Panc1 (cell line): ENCODE measurements around the gene MRPL40. TPM values are rescaled to one million over a fixed set of nuclear protein-coding genes. Genes with fewer than 3 reads are reported as not detected.

Experiments used
- ATAC-seq: fragments of 200-7000 bp; cut with Tn5 transposase; 2 replicates; pipeline ENCODE4 v1.9.1; 2020; ENCODE audit warnings: mild to moderate bottlenecking, moderate library complexity
- BruUV-seq: library from RNA; stranded (reverse); fragments of 400-500 nt; replicated peaks from 2 replicates; lab custom pipeline; 2021; lab: Mats Ljungman, UMichigan
- CTCF ChIA-PET: fragments of 300-600 bp; sonication (Branson Sonifier 250); formaldehyde crosslinking; loops from one replicate; lab custom pipeline; 2022; ENCODE audit warnings: antibody characterized with exemption; lab: Charles Lee
- POLR2A ChIA-PET: fragments of 300-600 bp; sonication (Branson Sonifier 250); formaldehyde crosslinking; loops from one replicate; lab custom pipeline; 2022; ENCODE audit warnings: antibody characterized with exemption; lab: Charles Lee
- DNase-seq: peaks from one replicate; pipeline ENCODE4 v3.0.0-alpha.2; 2010; ENCODE audit warnings: low read depth, low spot score
- H3K27ac ChIP-seq: 2 replicates; pipeline ENCODE4 v1.5.1; 2011; ENCODE audit warnings: mild to moderate bottlenecking, low read length, inconsistent platforms
- H3K27me3 ChIP-seq: fragments of 200-500 bp; sonication (Bioruptor generic); 2 replicates; pipeline ENCODE4 v1.6.0; 2014; ENCODE audit warnings: low read length, inconsistent platforms; ENCODE audit not compliant: control insufficient read depth, insufficient read depth
- H3K36me3 ChIP-seq: fragments of 200-500 bp; sonication (Bioruptor generic); 2 replicates; pipeline ENCODE4 v1.5.1; 2014; ENCODE audit warnings: inconsistent platforms, mild to moderate bottlenecking, low read length, moderate library complexity; ENCODE audit not compliant: control insufficient read depth, insufficient read depth
- H3K4me1 ChIP-seq: 2 replicates; pipeline ENCODE4 v1.5.1; 2011; ENCODE audit warnings: inconsistent platforms, mild to moderate bottlenecking, low read length, moderate library complexity; ENCODE audit not compliant: control insufficient read depth, insufficient read depth
- H3K4me3 ChIP-seq, 2 experiments: 2 replicates each; pipeline ENCODE4 v1.5.1; 2011 to 2012; ENCODE audit warnings: low read depth in 2 of 2, low read length in 2 of 2, mild to moderate bottlenecking in 2 of 2, inconsistent platforms in 1 of 2, moderate library complexity in 1 of 2
- H3K9me3 ChIP-seq: fragments of 200-500 bp; sonication (Bioruptor generic); 2 replicates; pipeline ENCODE4 v1.5.1; 2014; ENCODE audit warnings: low read depth, mild to moderate bottlenecking, inconsistent platforms, low read length, moderate library complexity; ENCODE audit not compliant: control insufficient read depth, insufficient read depth
- POLR2AphosphoS5 ChIP-seq: IDR thresholded peaks from 2 replicates; pipeline ENCODE4 v1.6.1; 2012; ENCODE audit warnings: mild to moderate bottlenecking, low read depth, low read length, moderate library complexity
- SIN3A ChIP-seq: IDR thresholded peaks from 2 replicates; pipeline ENCODE4 v1.6.1; 2012; ENCODE audit warnings: low read depth, mild to moderate bottlenecking, low read length, moderate library complexity, borderline replicate concordance; ENCODE audit not compliant: insufficient read depth
- TCF7L2 ChIP-seq: IDR thresholded peaks from 2 replicates; pipeline ENCODE4 v1.6.1; 2011; ENCODE audit warnings: mild to moderate bottlenecking, low read depth, low read length, inconsistent platforms
- in situ Hi-C: cut with HindIII; loops from 2 replicates; pipeline ENCODE4 v1.10.0; 2016; ENCODE audit warnings: low sequenced_read_pairs, low pct_unique_long_range_greater_than_20kb
- intact Hi-C: fragments of 100-400 bp; cut with micrococcal nuclease; formaldehyde crosslinking; loops from one replicate; pipeline ENCODE4 v1.10.0; 2022; ENCODE audit not compliant: unreplicated experiment
- total RNA-seq: library from RNA; stranded (reverse); gene quantifications from one replicate; pipeline ENCODE4 v1.2.1, GENCODE V29; 2021; ENCODE audit not compliant: unreplicated experiment
- TF ChIP-seq, protein P1 (sequence below): fragments of 450-650 bp; IDR thresholded peaks from 2 replicates; pipeline ENCODE4 v1.5.1; 2017; ENCODE audit warnings: mild to moderate bottlenecking
- TF ChIP-seq, protein P2 (sequence below), 2 experiments: IDR thresholded peaks; 2 replicates each; pipeline ENCODE4 v1.6.1; 2011 to 2012; ENCODE audit warnings: low read depth in 2 of 2, control low read depth in 1 of 2, low read length in 1 of 2, mild to moderate bottlenecking in 1 of 2, moderate library complexity in 1 of 2; ENCODE audit not compliant: insufficient read depth in 1 of 2

Gene MRPL40
- total RNA-seq, 1 experiment from 2014 or later, result 36.3 TPM

DNA sequence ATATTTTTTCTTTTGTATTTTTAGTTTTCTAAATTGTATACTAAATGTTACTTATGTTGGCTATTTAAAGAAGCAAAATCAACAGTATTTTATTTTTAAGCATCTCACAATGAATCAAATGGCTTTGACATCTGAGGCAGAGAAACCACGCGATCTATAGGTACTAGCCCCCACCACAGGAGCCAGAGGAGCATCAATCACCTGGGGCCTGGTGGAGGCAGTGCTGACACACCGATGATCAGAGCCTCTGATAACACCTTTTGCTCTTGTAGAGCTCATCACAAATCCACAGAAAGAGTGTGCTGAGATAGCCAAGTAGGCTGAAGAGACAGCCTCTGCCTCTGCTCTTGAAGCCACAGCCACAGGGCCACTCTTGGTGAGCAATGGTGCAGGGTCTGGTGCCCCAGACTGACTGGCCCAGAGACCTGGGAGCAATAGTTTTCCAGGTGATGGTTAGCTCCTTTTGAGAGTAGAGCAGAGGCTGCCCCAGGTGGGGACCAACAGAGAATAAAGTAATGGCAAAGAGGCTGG lies 26.0 kb upstream of the MRPL40 start:
- no peaks in the 10 kb centered on the region for H3K9me3 ChIP-seq
- no TSS peak for BruUV-seq
- no peak for DNase-seq
- in situ Hi-C loops (no loop called here), intact Hi-C loops (no loop called here)
- H3K27me3 ChIP-seq, result no peaks in the 10 kb centered on the region
- TF ChIP-seq, protein P1, sequence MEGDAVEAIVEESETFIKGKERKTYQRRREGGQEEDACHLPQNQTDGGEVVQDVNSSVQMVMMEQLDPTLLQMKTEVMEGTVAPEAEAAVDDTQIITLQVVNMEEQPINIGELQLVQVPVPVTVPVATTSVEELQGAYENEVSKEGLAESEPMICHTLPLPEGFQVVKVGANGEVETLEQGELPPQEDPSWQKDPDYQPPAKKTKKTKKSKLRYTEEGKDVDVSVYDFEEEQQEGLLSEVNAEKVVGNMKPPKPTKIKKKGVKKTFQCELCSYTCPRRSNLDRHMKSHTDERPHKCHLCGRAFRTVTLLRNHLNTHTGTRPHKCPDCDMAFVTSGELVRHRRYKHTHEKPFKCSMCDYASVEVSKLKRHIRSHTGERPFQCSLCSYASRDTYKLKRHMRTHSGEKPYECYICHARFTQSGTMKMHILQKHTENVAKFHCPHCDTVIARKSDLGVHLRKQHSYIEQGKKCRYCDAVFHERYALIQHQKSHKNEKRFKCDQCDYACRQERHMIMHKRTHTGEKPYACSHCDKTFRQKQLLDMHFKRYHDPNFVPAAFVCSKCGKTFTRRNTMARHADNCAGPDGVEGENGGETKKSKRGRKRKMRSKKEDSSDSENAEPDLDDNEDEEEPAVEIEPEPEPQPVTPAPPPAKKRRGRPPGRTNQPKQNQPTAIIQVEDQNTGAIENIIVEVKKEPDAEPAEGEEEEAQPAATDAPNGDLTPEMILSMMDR, result no peak
- TF ChIP-seq POLR2AphosphoS5, result no peak
- TF ChIP-seq, protein P2, sequence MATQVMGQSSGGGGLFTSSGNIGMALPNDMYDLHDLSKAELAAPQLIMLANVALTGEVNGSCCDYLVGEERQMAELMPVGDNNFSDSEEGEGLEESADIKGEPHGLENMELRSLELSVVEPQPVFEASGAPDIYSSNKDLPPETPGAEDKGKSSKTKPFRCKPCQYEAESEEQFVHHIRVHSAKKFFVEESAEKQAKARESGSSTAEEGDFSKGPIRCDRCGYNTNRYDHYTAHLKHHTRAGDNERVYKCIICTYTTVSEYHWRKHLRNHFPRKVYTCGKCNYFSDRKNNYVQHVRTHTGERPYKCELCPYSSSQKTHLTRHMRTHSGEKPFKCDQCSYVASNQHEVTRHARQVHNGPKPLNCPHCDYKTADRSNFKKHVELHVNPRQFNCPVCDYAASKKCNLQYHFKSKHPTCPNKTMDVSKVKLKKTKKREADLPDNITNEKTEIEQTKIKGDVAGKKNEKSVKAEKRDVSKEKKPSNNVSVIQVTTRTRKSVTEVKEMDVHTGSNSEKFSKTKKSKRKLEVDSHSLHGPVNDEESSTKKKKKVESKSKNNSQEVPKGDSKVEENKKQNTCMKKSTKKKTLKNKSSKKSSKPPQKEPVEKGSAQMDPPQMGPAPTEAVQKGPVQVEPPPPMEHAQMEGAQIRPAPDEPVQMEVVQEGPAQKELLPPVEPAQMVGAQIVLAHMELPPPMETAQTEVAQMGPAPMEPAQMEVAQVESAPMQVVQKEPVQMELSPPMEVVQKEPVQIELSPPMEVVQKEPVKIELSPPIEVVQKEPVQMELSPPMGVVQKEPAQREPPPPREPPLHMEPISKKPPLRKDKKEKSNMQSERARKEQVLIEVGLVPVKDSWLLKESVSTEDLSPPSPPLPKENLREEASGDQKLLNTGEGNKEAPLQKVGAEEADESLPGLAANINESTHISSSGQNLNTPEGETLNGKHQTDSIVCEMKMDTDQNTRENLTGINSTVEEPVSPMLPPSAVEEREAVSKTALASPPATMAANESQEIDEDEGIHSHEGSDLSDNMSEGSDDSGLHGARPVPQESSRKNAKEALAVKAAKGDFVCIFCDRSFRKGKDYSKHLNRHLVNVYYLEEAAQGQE (IDR thresholded peaks at IDR 0.05; ENCODE audit: insufficient read depth in 1 of 2, low read depth in 2 of 2, low read length in 1 of 2), result no peak
- TF ChIP-seq TCF7L2, result no peak
- TF ChIP-seq SIN3A, result no peak
- no peaks in the 10 kb centered on the region for H3K4me1 ChIP-seq
- no peak overlapping the region for H3K27ac ChIP-seq
- POLR2A ChIA-PET, result no interaction called here
- no peak overlapping the region for H3K4me3 ChIP-seq
- CTCF ChIA-PET, result no interaction called here
- H3K36me3 ChIP-seq, result peaks cover 3% of the 10 kb centered on the region; the same call in 1 of the 2 replicates
- ATAC-seq, result no peak

DNA sequence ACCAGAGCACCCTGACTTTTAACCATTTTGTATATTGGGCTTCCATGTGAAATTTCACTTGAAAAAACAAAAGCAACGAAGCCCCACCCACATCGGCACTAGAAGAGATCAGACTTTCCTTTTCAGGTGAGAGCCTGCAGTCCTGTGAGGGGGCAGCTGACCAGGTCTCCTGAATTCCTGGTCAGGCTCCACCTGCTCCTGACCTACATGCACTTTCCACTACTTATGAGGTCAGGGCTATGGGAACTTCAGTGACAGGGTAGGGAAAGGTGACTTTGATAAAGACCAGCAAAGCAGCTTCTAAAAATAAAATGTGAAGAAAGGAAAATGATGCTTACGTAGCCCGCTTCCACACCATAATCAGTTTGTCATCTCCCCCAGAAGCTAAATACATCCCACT lies 25.5 kb upstream of the MRPL40 start:
- POLR2A ChIA-PET, result no interaction called here
- ATAC-seq (no peak), DNase-seq (no peak)
- Histone ChIP-seq H3K27me3 (no peaks in the 10 kb centered on the region), H3K4me1 (no peaks in the 10 kb centered on the region), H3K9me3 (no peaks in the 10 kb centered on the region), H3K36me3 (peaks cover 3% of the 10 kb centered on the region; the same call in 1 of the 2 replicates), H3K4me3 (no peak overlapping the region), H3K27ac (no peak overlapping the region)
- TF ChIP-seq TCF7L2, result no peak
- no peak for TF ChIP-seq SIN3A
- TF ChIP-seq POLR2AphosphoS5, result no peak
- TF ChIP-seq, protein P1, result no peak
- TF ChIP-seq, protein P2 (IDR thresholded peaks at IDR 0.05; ENCODE audit: insufficient read depth in 1 of 2, low read depth in 2 of 2, low read length in 1 of 2), result no peak
- no TSS peak for BruUV-seq
- CTCF ChIA-PET, result no interaction called here
- in situ Hi-C loops, result no loop called here
- intact Hi-C loops, result no loop called here
